Brain microvascular endothelial cell (primary cell): ENCODE data around the gene HTN1.
"Not testable (repeated sequence)": the region's sequence is repeated elsewhere in the genome, so short reads cannot be mapped to it uniquely, and the experiment has no call there.

Experiments
- DNase-seq: peaks from one replicate; pipeline ENCODE4 v3.0.0-alpha.2; 2020
- H3K27ac ChIP-seq: fragments of 250-450 bp; sonication (Bioruptor Pico); 2 replicates; pipeline ENCODE4 v1.5.1; 2020; ENCODE audit warnings: mild to moderate bottlenecking, moderate library complexity
- H3K27me3 ChIP-seq: fragments of 250-450 bp; sonication (Bioruptor Pico); replicated peaks from 2 replicates; pipeline ENCODE4 v1.5.1; 2020; ENCODE audit warnings: mild to moderate bottlenecking
- H3K36me3 ChIP-seq: fragments of 250-450 bp; sonication (Bioruptor Pico); replicated peaks from 2 replicates; pipeline ENCODE4 v1.5.1; 2020; ENCODE audit warnings: mild to moderate bottlenecking
- H3K4me3 ChIP-seq: 2 replicates; pipeline ENCODE4 v1.5.1; 2011; ENCODE audit warnings: low read depth, mild to moderate bottlenecking, control low read depth, low read length, moderate library complexity
- in situ Hi-C: cut with HindIII; loops from 2 replicates; pipeline ENCODE4 v1.10.0; 2017; ENCODE audit warnings: low sequenced_read_pairs, low pct_ligation_motif_present
- TF ChIP-seq, protein P1 (sequence below): IDR thresholded peaks from 2 replicates; pipeline ENCODE4 v1.5.1; 2011; ENCODE audit warnings: low read depth, mild to moderate bottlenecking, moderate library complexity, low read length, control low read depth, inconsistent platforms; ENCODE audit errors: missing control alignments

Gene HTN1

DNA sequence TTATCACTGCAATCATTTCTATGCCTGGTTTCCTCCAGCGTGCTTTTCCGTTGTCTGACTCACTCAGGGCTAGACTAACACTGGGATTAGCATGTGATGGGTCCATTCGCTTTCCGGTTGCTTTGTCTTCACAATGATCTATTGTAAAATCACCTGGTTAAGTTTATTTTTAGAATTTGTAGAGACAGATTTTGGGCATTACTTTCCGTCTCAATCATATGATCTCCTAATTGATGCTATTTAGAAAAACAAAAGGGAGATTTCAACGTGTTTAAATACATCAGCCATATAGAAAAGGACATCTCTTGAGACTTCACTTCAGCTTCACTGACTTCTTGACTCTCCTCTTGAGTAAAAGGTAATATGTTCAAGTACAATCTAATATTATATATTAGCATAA is at the start of gene HTN1:
TSS of gene HTN1 (plus strand) at position 301 of the 400 bp plus-strand sequence. CDS start 2,639 bp downstream, outside the sequence.
- H3K27me3 ChIP-seq, H3K36me3 ChIP-seq, H3K4me3 ChIP-seq, DNase-seq, H3K27ac ChIP-seq, in situ Hi-C loops: not testable (repeated sequence)

DNA sequence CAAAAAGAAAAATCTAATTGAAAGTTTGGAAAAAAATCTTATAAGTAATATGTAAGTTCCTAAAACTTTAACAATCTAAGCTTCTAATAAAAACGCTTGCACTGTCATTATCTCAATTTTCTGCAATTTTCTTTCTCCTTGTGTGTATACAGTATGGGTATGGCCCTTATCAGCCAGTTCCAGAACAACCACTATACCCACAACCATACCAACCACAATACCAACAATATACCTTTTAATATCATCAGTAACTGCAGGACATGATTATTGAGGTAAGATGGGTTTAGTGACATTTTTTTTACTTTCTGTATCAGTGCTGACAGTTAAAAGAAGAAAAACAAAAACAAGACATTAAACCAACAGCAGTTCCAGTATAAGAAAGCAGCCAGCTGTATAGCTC is 49.5 kb upstream of the HTN1 start:
- no peaks in the 10 kb centered on the region for H3K36me3 ChIP-seq
- DNase-seq, result no peak
- H3K27ac ChIP-seq, result no peak overlapping the region
- in situ Hi-C loops, result no loop called here
- no peaks in the 10 kb centered on the region for H3K27me3 ChIP-seq
- TF ChIP-seq, protein P1, sequence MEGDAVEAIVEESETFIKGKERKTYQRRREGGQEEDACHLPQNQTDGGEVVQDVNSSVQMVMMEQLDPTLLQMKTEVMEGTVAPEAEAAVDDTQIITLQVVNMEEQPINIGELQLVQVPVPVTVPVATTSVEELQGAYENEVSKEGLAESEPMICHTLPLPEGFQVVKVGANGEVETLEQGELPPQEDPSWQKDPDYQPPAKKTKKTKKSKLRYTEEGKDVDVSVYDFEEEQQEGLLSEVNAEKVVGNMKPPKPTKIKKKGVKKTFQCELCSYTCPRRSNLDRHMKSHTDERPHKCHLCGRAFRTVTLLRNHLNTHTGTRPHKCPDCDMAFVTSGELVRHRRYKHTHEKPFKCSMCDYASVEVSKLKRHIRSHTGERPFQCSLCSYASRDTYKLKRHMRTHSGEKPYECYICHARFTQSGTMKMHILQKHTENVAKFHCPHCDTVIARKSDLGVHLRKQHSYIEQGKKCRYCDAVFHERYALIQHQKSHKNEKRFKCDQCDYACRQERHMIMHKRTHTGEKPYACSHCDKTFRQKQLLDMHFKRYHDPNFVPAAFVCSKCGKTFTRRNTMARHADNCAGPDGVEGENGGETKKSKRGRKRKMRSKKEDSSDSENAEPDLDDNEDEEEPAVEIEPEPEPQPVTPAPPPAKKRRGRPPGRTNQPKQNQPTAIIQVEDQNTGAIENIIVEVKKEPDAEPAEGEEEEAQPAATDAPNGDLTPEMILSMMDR, result no peak
- H3K4me3 ChIP-seq, result no peak overlapping the region

DNA sequence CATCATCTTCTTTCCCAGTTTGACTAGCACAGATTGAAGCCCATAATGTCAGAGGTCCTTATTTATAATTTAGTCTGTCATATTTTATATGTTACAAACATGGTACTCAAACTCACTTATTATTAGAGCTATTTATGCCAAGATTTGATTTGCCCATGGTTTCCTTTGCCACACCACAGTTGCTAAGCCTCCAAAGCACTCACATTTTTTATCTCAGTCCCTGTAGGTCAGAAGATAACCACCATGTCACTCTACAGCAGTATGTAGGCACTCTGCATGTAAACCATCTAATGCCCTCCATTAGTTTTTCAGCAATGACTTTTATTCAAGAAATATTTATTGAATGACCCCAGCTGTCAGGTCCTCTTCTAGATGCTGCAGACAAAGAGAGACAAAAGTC is 47.7 kb upstream of the HTN1 start:
- TF ChIP-seq, protein P1, result no peak
- no peak overlapping the region for H3K27ac ChIP-seq
- H3K27me3 ChIP-seq, result no peaks in the 10 kb centered on the region
- no peak for DNase-seq
- no peaks in the 10 kb centered on the region for H3K36me3 ChIP-seq
- no peak overlapping the region for H3K4me3 ChIP-seq
- in situ Hi-C loops, result no loop called here

DNA sequence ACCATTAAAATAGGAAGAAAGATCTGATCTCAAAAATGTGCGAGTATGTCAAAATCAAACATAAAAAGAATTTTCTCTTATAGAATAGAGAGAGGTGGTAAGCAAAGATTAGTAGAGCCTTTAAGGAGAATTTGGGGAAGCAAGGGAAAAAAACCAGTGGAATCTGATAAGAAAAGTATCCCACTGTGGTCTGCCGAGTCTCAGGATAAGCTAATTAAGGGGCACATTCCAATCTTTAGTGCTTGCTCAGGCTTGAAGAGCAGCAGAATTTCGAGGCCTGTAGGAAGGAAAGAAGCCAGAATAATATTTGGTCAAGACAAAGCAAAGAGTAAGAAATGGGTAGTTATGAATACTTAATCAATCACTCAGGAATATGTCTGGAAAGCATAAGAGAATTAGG is 41.5 kb upstream of the HTN1 start:
- Histone ChIP-seq H3K4me3 (no peak overlapping the region), H3K27me3 (no peaks in the 10 kb centered on the region), H3K27ac (no peak overlapping the region), H3K36me3 (no peaks in the 10 kb centered on the region)
- TF ChIP-seq, protein P1, result no peak
- DNase-seq, result no peak
- in situ Hi-C loops, result no loop called here

DNA sequence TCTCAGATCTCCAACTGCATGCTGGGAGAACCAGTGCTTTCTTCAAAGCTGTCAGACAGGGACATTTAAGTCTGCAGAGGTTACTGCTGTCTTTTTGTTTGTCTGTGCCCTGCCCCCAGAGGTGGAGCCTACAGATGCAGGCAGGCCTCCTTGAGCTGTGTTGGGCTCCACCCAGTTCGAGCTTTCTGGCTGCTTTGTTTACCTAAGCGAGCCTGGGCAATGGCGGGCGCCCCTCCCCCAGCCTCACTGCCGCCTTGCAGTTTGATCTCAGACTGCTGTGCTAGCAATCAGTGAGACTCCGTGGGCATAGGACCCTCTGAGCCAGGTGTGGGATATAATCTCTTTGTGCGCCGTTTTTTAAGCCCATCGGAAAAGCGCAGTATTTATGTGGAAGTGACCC is 31.2 kb upstream of the HTN1 start:
- H3K4me3 ChIP-seq, in situ Hi-C loops, H3K27ac ChIP-seq, DNase-seq, H3K27me3 ChIP-seq, H3K36me3 ChIP-seq: not testable (repeated sequence)

DNA sequence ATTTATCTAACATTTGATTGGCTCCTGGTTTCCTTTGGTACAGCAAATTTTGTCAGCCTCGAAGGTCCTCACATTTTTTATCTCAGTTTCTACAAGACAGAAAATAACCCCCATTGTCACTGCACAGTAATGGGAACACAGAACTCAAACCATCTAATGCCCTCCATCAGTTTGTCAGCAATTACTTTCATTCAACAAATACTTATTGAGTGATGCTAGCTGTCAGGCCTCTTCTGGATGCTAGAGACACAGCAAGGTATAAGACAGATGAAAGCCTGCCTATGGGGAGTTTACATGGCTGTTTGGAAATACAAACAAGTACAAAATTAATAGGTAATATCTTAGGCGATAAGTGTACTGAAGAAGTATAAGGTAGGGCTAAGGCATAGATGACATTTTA is 27.0 kb upstream of the HTN1 start:
- Histone ChIP-seq H3K36me3 (no peaks in the 10 kb centered on the region), H3K27ac (no peak overlapping the region), H3K27me3 (no peaks in the 10 kb centered on the region), H3K4me3 (no peak overlapping the region)
- in situ Hi-C loops, result no loop called here
- TF ChIP-seq, protein P1, result no peak
- DNase-seq, result no peak

DNA sequence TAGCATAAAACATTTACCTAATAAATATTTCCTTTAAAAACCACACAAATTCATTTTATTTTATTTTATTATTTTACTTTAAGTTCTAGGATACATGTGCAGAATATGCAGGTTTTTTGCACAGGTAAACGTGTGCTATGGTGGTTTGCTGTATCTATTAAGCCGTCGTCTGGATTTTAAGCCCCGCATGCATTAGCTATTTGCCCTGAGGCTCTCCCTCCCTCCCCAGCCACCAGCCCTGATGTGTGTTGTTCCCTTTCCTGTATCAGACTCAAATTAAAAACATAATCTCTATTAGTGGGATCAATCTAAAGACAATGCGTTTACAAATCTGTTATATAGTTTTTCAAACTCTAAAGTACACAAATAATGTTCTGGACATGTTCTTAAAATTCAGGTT is 23.2 kb upstream of the HTN1 start:
- Histone ChIP-seq H3K36me3 (no peaks in the 10 kb centered on the region), H3K27me3 (no peaks in the 10 kb centered on the region), H3K4me3 (no peak overlapping the region), H3K27ac (no peak overlapping the region)
- no peak for DNase-seq
- in situ Hi-C loops, result no loop called here
- TF ChIP-seq, protein P1, result no peak

DNA sequence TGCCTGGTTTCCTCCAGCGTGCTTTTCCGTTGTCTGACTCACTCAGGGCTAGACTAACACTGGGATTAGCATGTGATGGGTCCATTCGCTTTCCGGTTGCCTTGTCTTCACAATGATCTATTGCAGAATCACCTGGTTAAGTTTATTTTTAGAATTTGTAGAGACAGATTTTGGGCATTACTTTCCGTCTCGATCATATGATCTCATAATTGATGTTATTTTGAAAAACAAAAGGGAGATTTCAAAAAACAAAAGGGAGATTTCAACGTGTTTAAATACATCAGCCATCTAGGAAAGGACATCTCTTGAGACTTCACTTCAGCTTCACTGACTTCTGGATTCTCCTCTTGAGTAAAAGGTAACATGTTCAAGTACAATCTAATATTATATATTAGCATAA is 22.1 kb upstream of the HTN1 start, which contains the start of gene HTN3:
TSS of gene HTN3 (plus strand) at position 301 of the 400 bp plus-strand sequence. CDS start 2,282 bp downstream, outside the sequence.
- DNase-seq, in situ Hi-C loops: not testable (repeated sequence)

DNA sequence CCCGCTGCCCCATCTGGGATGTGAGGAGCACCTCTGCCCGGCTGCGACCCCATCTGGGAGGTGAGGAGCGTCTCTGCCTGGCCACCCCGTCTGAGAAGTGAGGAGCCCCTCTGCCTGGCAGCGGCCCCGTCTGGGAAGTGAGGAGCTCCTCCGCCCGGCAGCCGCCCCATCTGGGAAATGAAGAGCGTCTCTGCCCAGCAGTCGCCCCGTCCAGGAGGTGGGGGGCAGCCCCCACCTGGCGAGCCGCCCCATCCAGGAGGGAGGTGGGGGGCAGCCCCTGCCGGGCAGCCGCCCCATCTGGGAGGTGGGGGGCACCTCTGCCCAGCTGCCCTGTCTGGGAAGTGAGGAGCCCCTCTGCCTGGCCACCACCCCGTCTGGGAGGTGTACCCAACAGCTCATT is 12.7 kb upstream of the HTN1 start:
- H3K27me3 ChIP-seq, DNase-seq, in situ Hi-C loops, H3K36me3 ChIP-seq, H3K27ac ChIP-seq, H3K4me3 ChIP-seq: not testable (repeated sequence)

More for the DNA sequence above, 22.1 kb upstream of the HTN1 start, which contains the start of gene HTN3:
- H3K27me3 ChIP-seq, H3K4me3 ChIP-seq, H3K27ac ChIP-seq, H3K36me3 ChIP-seq: not testable (repeated sequence)

DNA sequence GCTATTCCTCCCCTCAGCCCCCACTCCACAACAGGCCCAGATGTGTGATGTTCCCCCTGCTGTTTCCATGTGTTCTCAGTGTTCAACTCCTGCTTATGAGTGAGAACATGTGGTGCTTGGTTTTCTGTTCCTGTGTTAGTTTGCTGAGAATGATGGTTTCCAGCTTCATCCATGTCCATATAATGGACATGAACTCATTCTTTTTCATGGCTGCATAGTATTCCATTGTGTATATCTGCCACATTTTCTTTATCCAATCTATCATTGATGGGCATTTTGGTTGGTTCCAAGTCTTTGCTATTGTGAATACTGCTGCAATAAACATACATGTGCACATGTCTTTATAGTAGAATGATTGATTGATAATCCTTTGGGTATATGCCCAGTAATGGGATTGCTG is 10.3 kb upstream of the HTN1 start:
- in situ Hi-C loops, DNase-seq, H3K36me3 ChIP-seq: not testable (repeated sequence)

More for the DNA sequence above, 10.3 kb upstream of the HTN1 start:
- not testable (repeated sequence) for H3K4me3 ChIP-seq, H3K27ac ChIP-seq, H3K27me3 ChIP-seq
